K562 (cell line): ENCODE results near the gene P4HB. TPM values are rescaled to one million over a fixed set of nuclear protein-coding genes. Genes with fewer than 3 reads are reported as not detected.

Experiments used
- BDP1 ChIP-seq: IDR thresholded peaks from 3 replicates; pipeline ENCODE4 v1.6.1; 2011; ENCODE audit not compliant: insufficient read length, insufficient read depth
- CAMTA2 ChIP-seq: fragments of 250-450 bp; sonication (Bioruptor Pico); conservative IDR thresholded peaks from 2 replicates; pipeline ENCODE4 v1.5.1; 2022
- CC2D1A ChIP-seq: fragments of 450-650 bp; IDR thresholded peaks from 2 replicates; pipeline ENCODE4 v1.6.1; 2017; ENCODE audit warnings: mild to moderate bottlenecking
- LARP7 ChIP-seq: fragments of 450-650 bp; IDR thresholded peaks from 2 replicates; pipeline ENCODE4 v1.6.1; 2016
- POLR2B ChIP-seq: fragments of 450-650 bp; IDR thresholded peaks from 2 replicates; pipeline ENCODE4 v1.6.1; 2018; ENCODE audit warnings: low read depth; ENCODE audit not compliant: partially characterized antibody
- SIRT6 ChIP-seq: IDR thresholded peaks from one replicate; pipeline ENCODE4 v1.6.1; 2012; ENCODE audit warnings: low read depth, mild to moderate bottlenecking, control low read depth, inconsistent platforms, low read length, moderate library complexity
- SPI1 ChIP-seq: IDR thresholded peaks from 2 replicates; pipeline ENCODE4 v1.6.1; 2011; ENCODE audit warnings: low read depth, low read length, control low read depth, borderline replicate concordance
- TAF15 ChIP-seq: fragments of 200-400 bp; formaldehyde crosslinking; IDR thresholded peaks from 2 replicates; pipeline ENCODE4 v1.6.1; 2017; ENCODE audit warnings: mild to moderate bottlenecking, low read depth, low read length, moderate library complexity
- ZBTB8A ChIP-seq: fragments of 450-650 bp; IDR thresholded peaks from 2 replicates; pipeline ENCODE4 v1.6.1; 2018; ENCODE audit warnings: mild to moderate bottlenecking, moderate library complexity; ENCODE audit not compliant: partially characterized antibody
- ZFX ChIP-seq: sonication (generic); formaldehyde crosslinking; IDR thresholded peaks from 2 replicates; pipeline ENCODE4 v1.8.0; 2022; ENCODE audit warnings: mild to moderate bottlenecking, missing genetic modification reagents, moderate library complexity
- ZNF140 ChIP-seq: fragments of 250-450 bp; sonication (Bioruptor Pico); IDR thresholded peaks from 2 replicates; pipeline ENCODE4 v1.8.0; 2021; ENCODE audit warnings: moderate library complexity, mild to moderate bottlenecking, inconsistent platforms
- ZNF184 ChIP-seq: sonication (generic); formaldehyde crosslinking; IDR thresholded peaks from 2 replicates; pipeline ENCODE4 v1.5.0; 2020; ENCODE audit warnings: missing genetic modification reagents
- ZNF511 ChIP-seq: sonication (generic); formaldehyde crosslinking; IDR thresholded peaks from 2 replicates; pipeline ENCODE4 v1.8.0; 2022; ENCODE audit warnings: mild to moderate bottlenecking, missing genetic modification reagents
- polyA plus RNA-seq, 8 experiments: library from polyadenylated mRNA; depleted of rRNA in 4 of 8; stranded (reverse) in 5 of 8; unstranded in 3 of 8; fragments of >200 nt; fragmentation: Nextera tagmentation in 2 of 8; fragmentation: Illumina TruSeq in 1 of 8; extraction: Ambion mirVana in 2 of 8; extraction: Trizol in 1 of 8; gene quantifications; 2 replicates each; pipeline versions ENCODE4 v1.2.1 to v1.2.3, GENCODE V29; 2011 to 2014; ENCODE audit warnings: inconsistent platforms in 1 of 8, missing spikeins in 1 of 8
- total RNA-seq, 7 experiments: library from RNA; depleted of rRNA in 6 of 7; stranded (reverse); fragments of >200 nt in 6 of 7; fragmentation: Illumina TruSeq in 2 of 7; extraction: Trizol in 2 of 7; gene quantifications; 2 replicates each; pipeline versions ENCODE4 v1.2.1 to v1.2.3, GENCODE V29; 2011 to 2021; ENCODE audit warnings: low replicate concordance in 1 of 7
- TF ChIP-seq, protein P1 (sequence below): fragments of 450-650 bp; IDR thresholded peaks from 2 replicates; pipeline ENCODE4 v1.7.0; 2016; ENCODE audit warnings: borderline replicate concordance
- TF ChIP-seq, protein P2 (sequence below): IDR thresholded peaks from 2 replicates; pipeline ENCODE4 v1.6.1; 2014; ENCODE audit warnings: antibody characterized with exemption
- TF ChIP-seq, protein P3 (sequence below): fragments of 250-450 bp; sonication (Bioruptor Pico); IDR thresholded peaks from 2 replicates; pipeline ENCODE4 v1.8.0; 2021; ENCODE audit warnings: mild to moderate bottlenecking, moderate library complexity
- TF ChIP-seq, protein P4 (sequence below): fragments of 250-450 bp; sonication (Bioruptor Pico); IDR thresholded peaks from 2 replicates; pipeline ENCODE4 v1.5.0; 2020; ENCODE audit warnings: mild to moderate bottlenecking
- TF ChIP-seq, protein P5 (sequence below): fragments of 250-450 bp; sonication (Bioruptor Pico); IDR thresholded peaks from 2 replicates; pipeline ENCODE4 v1.5.1; 2021; ENCODE audit warnings: mild to moderate bottlenecking

Gene P4HB
- total and polyA plus RNA-seq, 9 of the 15 experiments (the other 6 are each of a cell fraction or from before 2014, with no cell fraction given): 4.4 to 645 (median 325) TPM

DNA sequence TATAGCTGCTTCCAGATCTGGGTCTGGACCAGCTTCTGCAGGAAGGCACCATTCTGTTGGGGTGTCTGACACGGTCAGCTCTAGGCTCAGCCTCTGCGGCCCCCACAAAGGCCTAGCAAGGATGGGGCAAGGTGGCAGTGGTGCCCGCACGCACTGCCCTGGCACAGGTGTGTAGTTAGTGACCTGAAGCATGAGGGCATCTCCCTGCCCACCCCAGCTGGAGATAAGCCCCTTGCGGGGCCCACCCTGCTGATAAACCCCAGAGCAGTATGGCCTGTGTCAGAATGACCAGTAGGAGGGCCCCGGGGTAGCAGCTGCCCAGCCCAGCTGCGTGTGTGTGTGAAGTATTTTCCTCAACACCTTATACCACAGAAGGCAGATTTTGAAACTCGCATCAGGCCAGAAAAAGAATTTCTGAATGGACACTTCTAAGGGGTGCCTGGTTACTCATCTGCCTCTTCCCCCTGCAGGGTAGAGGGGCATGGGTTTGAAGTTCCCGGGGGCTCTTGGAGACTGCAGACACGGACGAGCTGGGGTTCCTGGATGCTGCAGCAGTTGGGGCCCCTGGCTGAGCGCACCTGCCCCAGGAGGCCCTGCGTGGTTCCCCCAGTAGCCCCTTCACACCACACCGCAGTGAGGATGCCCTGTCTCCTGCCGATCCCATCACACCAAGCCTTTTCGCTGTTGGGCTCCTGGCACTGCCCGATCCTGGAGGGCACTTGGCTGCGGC is 6.3 kb upstream of the P4HB start (continued):
- TF ChIP-seq, protein P1, sequence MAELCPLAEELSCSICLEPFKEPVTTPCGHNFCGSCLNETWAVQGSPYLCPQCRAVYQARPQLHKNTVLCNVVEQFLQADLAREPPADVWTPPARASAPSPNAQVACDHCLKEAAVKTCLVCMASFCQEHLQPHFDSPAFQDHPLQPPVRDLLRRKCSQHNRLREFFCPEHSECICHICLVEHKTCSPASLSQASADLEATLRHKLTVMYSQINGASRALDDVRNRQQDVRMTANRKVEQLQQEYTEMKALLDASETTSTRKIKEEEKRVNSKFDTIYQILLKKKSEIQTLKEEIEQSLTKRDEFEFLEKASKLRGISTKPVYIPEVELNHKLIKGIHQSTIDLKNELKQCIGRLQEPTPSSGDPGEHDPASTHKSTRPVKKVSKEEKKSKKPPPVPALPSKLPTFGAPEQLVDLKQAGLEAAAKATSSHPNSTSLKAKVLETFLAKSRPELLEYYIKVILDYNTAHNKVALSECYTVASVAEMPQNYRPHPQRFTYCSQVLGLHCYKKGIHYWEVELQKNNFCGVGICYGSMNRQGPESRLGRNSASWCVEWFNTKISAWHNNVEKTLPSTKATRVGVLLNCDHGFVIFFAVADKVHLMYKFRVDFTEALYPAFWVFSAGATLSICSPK: no peak
- TF ChIP-seq TAF15: peak; percentile 29; the same call in 1 of the 2 replicates
- TF ChIP-seq, protein P2, sequence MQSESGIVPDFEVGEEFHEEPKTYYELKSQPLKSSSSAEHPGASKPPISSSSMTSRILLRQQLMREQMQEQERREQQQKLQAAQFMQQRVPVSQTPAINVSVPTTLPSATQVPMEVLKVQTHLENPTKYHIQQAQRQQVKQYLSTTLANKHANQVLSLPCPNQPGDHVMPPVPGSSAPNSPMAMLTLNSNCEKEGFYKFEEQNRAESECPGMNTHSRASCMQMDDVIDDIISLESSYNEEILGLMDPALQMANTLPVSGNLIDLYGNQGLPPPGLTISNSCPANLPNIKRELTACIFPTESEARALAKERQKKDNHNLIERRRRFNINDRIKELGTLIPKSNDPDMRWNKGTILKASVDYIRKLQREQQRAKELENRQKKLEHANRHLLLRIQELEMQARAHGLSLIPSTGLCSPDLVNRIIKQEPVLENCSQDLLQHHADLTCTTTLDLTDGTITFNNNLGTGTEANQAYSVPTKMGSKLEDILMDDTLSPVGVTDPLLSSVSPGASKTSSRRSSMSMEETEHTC: no peak
- TF ChIP-seq, protein P3, sequence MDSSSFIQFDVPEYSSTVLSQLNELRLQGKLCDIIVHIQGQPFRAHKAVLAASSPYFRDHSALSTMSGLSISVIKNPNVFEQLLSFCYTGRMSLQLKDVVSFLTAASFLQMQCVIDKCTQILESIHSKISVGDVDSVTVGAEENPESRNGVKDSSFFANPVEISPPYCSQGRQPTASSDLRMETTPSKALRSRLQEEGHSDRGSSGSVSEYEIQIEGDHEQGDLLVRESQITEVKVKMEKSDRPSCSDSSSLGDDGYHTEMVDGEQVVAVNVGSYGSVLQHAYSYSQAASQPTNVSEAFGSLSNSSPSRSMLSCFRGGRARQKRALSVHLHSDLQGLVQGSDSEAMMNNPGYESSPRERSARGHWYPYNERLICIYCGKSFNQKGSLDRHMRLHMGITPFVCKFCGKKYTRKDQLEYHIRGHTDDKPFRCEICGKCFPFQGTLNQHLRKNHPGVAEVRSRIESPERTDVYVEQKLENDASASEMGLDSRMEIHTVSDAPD: no peak
- TF ChIP-seq SPI1: no peak
- no peak for TF ChIP-seq ZNF140 (CRISPR knock-in tag)
- TF ChIP-seq BDP1: no peak
- no peak for TF ChIP-seq CC2D1A
- peak; percentile 41; the same call in 1 of the 2 replicates for TF ChIP-seq ZFX (CRISPR knock-in tag)
- TF ChIP-seq ZBTB8A: no peak
- TF ChIP-seq, protein P4, sequence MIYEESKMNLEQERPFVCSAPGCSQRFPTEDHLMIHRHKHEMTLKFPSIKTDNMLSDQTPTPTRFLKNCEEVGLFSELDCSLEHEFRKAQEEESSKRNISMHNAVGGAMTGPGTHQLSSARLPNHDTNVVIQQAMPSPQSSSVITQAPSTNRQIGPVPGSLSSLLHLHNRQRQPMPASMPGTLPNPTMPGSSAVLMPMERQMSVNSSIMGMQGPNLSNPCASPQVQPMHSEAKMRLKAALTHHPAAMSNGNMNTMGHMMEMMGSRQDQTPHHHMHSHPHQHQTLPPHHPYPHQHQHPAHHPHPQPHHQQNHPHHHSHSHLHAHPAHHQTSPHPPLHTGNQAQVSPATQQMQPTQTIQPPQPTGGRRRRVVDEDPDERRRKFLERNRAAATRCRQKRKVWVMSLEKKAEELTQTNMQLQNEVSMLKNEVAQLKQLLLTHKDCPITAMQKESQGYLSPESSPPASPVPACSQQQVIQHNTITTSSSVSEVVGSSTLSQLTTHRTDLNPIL (CRISPR knock-in tag): no peak
- peak; percentile 35 for TF ChIP-seq POLR2B
- TF ChIP-seq SIRT6: peak; percentile 25
- TF ChIP-seq ZNF184 (CRISPR knock-in tag): no peak
- TF ChIP-seq CAMTA2 (CRISPR knock-in tag): no peak
- no peak for TF ChIP-seq ZNF511 (CRISPR knock-in tag)
- no peak for TF ChIP-seq LARP7
- TF ChIP-seq, protein P5, sequence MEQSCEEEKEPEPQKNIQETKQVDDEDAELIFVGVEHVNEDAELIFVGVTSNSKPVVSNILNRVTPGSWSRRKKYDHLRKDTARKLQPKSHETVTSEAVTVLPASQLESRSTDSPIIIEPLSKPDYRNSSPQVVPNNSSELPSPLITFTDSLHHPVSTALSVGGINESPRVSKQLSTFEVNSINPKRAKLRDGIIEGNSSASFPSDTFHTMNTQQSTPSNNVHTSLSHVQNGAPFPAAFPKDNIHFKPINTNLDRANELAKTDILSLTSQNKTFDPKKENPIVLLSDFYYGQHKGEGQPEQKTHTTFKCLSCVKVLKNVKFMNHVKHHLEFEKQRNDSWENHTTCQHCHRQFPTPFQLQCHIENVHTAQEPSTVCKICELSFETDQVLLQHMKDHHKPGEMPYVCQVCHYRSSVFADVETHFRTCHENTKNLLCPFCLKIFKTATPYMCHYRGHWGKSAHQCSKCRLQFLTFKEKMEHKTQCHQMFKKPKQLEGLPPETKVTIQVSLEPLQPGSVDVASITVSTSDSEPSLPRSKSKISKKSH (CRISPR knock-in tag): no peak
